ENCODE results near the gene F2RL1. TPM values are rescaled to one million over a fixed set of nuclear protein-coding genes. Genes with fewer than 3 reads are reported as not detected.
"Not testable (repeated sequence)": the region's sequence is repeated elsewhere in the genome, so short reads cannot be mapped to it uniquely, and the experiment has no call there.

F2RL1 gene
- total RNA-seq, 4 donors from 2014 or later: 0.26 to 1.3 (median 0.85) TPM

DNA sequence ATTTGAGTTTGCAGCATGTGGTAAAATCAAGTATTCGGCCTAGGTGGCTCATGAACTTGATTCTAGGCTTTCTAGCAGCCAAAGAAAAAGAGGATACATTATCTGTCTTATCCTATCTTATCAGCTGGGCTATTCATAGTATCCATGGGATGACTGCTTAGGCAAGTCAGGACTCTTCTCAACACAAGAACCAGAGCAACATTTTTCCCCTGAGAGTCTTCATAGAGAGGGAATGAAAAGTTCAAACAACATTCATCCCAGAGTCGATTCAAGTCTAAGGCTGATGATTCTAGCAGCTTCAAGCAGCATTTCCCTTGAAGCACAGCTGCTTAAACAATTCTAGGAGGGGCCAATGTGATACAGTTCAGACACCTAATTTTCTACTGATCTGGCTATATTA lies 33.9 kb downstream of the F2RL1 start:
- Histone ChIP-seq H3K27me3 (no peaks in the 10 kb centered on the region), H3K4me3 (no peak overlapping the region), H3K9me3 (no peaks in the 10 kb centered on the region), H3K4me1 (no peaks in the 10 kb centered on the region), H3K27ac (replicated peaks in 1 of 4) (no peak overlapping the region), H3K36me3 (no peaks in the 10 kb centered on the region)
- intact Hi-C loops (cut with DNase I): no loop called here
- TF ChIP-seq EP300 (IDR thresholded peaks at IDR 0.05) (no peak), POLR2A (IDR thresholded peaks at IDR 0.05; ENCODE audit: low read depth) (no peak), POLR2AphosphoS5 (IDR thresholded peaks at IDR 0.05) (no peak)
- TF ChIP-seq, protein P1, sequence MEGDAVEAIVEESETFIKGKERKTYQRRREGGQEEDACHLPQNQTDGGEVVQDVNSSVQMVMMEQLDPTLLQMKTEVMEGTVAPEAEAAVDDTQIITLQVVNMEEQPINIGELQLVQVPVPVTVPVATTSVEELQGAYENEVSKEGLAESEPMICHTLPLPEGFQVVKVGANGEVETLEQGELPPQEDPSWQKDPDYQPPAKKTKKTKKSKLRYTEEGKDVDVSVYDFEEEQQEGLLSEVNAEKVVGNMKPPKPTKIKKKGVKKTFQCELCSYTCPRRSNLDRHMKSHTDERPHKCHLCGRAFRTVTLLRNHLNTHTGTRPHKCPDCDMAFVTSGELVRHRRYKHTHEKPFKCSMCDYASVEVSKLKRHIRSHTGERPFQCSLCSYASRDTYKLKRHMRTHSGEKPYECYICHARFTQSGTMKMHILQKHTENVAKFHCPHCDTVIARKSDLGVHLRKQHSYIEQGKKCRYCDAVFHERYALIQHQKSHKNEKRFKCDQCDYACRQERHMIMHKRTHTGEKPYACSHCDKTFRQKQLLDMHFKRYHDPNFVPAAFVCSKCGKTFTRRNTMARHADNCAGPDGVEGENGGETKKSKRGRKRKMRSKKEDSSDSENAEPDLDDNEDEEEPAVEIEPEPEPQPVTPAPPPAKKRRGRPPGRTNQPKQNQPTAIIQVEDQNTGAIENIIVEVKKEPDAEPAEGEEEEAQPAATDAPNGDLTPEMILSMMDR (IDR thresholded peaks at IDR 0.05): no peak
- WGBS: 74% methylated on average over 2 of the region's 2 CpGs
- DNase-seq (ENCODE audit: extremely low spot score): no peak

DNA sequence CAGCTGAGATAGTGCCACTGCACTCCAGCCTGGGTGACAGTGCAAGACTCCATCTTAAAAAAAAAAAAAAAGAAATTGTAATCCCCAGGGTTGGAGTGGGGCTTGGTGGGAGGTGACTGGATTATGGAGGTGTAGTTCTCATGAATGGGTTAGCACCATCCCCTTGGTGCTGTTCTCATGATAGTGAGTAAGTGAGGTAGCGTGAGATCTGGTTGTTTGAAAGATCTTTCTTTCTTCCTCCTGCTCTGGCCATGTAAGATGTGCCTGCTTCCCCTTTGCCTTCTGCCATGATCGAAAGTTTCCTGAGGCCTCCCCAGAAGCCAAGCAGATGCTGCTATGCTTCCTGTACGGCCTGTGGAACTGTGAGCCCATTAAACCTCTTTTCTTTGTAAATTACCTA lies 34.9 kb downstream of the F2RL1 start:
- H3K27me3 ChIP-seq; H3K9me3 ChIP-seq; DNase-seq (ENCODE audit: extremely low spot score); H3K27ac ChIP-seq (replicated peaks in 1 of 4); H3K36me3 ChIP-seq; H3K4me1 ChIP-seq; H3K4me3 ChIP-seq; intact Hi-C loops (cut with DNase I): not testable (repeated sequence)
- WGBS: 80% methylated on average over 3 of the region's 3 CpGs

DNA sequence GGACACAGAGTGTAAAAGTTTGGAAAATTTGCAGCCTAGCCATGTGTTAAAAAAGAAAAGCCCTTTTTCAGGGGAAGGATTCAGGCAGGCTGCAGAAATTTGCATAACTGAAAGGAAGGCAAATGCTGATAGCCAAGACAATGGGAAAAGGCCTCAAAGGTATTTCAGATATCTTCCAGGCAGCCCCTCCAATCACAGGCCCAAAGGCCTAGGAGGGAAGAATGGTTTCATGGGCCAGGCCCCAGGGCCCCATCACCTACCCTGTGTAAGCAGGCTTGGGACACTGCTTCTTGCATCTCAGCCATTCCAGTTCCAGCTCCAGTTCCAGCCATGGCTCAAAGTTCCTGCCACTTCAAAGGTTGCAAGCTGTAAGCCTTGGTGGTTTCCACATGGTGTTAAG lies 35.8 kb downstream of the F2RL1 start:
- no peak overlapping the region for H3K4me3 ChIP-seq
- intact Hi-C loops (cut with DNase I): no loop called here
- TF ChIP-seq, protein P1 (IDR thresholded peaks at IDR 0.05): no peak
- TF ChIP-seq EP300 (IDR thresholded peaks at IDR 0.05): no peak
- TF ChIP-seq POLR2AphosphoS5 (IDR thresholded peaks at IDR 0.05): no peak
- TF ChIP-seq POLR2A (IDR thresholded peaks at IDR 0.05; ENCODE audit: low read depth): no peak
- no peak for DNase-seq (ENCODE audit: extremely low spot score)
- no peaks in the 10 kb centered on the region for H3K9me3 ChIP-seq
- no peak overlapping the region for H3K27ac ChIP-seq (replicated peaks in 1 of 4)
- H3K4me1 ChIP-seq: no peaks in the 10 kb centered on the region
- H3K36me3 ChIP-seq: no peaks in the 10 kb centered on the region
- no peaks in the 10 kb centered on the region for H3K27me3 ChIP-seq

DNA sequence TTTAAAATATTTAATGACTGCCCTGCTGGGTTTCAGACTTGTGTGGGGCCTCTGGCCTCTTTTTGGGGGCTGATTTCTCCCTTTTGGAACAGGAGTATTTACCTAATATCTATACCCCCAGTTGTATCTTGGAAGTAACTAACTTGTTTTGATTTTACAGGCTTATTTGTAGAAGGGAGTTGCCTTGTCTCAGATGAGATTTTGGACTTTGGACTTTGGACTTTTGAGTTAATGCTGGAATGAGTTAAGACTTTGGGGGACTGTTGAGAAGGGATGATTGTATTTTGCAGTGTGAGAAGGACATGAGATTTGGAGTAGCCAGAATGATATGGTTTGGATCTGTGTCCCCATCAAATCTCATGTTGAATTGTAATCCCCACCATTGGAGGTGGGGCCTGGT lies 36.7 kb downstream of the F2RL1 start:
- intact Hi-C loops (cut with DNase I); DNase-seq (ENCODE audit: extremely low spot score); H3K4me1 ChIP-seq; H3K27ac ChIP-seq (replicated peaks in 1 of 4); H3K36me3 ChIP-seq; H3K9me3 ChIP-seq; H3K4me3 ChIP-seq; H3K27me3 ChIP-seq: not testable (repeated sequence)

- WGBS: 67% methylated on average over 3 of the region's 3 CpGs
- Histone ChIP-seq H3K36me3 (no peaks in the 10 kb centered on the region), H3K4me1 (no peaks in the 10 kb centered on the region), H3K27me3 (no peaks in the 10 kb centered on the region), H3K27ac (replicated peaks in 1 of 4) (no peak overlapping the region), H3K4me3 (no peak overlapping the region), H3K9me3 (no peaks in the 10 kb centered on the region)
- no peak for DNase-seq (ENCODE audit: extremely low spot score)
- TF ChIP-seq, protein P1 (IDR thresholded peaks at IDR 0.05): no peak
- TF ChIP-seq POLR2A (IDR thresholded peaks at IDR 0.05; ENCODE audit: low read depth) (no peak), POLR2AphosphoS5 (IDR thresholded peaks at IDR 0.05) (no peak), EP300 (IDR thresholded peaks at IDR 0.05) (no peak)
- intact Hi-C loops (cut with DNase I): no loop called here
These were observed 37.1 kb downstream of the F2RL1 start for GRCh38 chr5:76855961-76856360.

DNA sequence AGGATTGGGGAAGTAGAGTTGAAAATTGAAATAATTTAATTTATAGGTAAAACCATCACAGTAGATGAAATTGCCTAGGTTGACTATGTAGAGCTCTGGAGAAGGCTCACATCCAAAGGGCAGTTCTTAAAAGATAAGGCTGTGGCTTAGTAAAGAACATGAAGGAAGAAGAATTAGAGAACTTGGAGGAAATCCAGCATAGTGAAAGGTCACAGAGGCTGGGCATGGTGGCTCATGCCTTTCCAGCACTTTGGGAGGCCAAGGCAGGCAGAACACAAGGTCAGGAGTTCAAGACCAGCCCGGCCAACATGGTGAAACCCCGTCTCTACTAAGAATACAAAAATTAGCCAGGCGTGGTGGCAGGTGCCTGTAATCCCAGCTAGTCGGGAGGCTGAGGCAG lies 38.0 kb downstream of the F2RL1 start:
- H3K27me3 ChIP-seq; H3K27ac ChIP-seq (replicated peaks in 1 of 4); DNase-seq (ENCODE audit: extremely low spot score); H3K36me3 ChIP-seq; intact Hi-C loops (cut with DNase I); H3K9me3 ChIP-seq; H3K4me1 ChIP-seq; H3K4me3 ChIP-seq: not testable (repeated sequence)
- 80% methylated on average over 4 of the region's 4 CpGs for WGBS
